22Rv1 (cell line): ENCODE measurements around the gene CELF2.

ENCODE experiments used
- H3K27ac ChIP-seq: fragments of 450-650 bp; 2 replicates; pipeline ENCODE4 v1.5.1; 2017
- ZFX ChIP-seq: fragments of 450-650 bp; IDR thresholded peaks from 2 replicates; pipeline ENCODE4 v1.6.1; 2017; ENCODE audit warnings: antibody characterized with exemption, borderline replicate concordance
- TF ChIP-seq, protein P1 (sequence below): fragments of 450-650 bp; IDR thresholded peaks from 2 replicates; pipeline ENCODE4 v1.5.1; 2017; ENCODE audit warnings: mild to moderate bottlenecking

Gene CELF2

DNA sequence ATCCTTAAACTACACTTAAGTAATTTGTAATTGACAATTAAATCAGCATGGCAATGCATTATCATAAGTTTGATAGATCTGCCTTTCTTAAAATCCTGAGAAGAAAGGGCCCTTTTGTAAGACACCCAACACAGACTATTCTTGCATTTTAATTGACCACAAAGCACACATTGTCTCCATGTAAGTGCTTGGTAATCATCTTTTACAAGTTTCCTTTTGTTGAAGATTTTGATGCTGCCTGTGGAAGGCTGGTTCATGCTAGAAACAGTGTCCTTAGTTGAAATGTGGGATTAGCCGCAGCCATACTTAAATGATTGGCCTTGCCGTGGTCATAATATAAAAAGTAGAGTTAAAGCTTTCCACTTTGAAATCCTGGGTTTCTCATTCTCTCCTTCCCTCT is 32.3 kb upstream of the CELF2 start:
- no peak overlapping the region for H3K27ac ChIP-seq
- no peak for TF ChIP-seq ZFX
- TF ChIP-seq, protein P1, sequence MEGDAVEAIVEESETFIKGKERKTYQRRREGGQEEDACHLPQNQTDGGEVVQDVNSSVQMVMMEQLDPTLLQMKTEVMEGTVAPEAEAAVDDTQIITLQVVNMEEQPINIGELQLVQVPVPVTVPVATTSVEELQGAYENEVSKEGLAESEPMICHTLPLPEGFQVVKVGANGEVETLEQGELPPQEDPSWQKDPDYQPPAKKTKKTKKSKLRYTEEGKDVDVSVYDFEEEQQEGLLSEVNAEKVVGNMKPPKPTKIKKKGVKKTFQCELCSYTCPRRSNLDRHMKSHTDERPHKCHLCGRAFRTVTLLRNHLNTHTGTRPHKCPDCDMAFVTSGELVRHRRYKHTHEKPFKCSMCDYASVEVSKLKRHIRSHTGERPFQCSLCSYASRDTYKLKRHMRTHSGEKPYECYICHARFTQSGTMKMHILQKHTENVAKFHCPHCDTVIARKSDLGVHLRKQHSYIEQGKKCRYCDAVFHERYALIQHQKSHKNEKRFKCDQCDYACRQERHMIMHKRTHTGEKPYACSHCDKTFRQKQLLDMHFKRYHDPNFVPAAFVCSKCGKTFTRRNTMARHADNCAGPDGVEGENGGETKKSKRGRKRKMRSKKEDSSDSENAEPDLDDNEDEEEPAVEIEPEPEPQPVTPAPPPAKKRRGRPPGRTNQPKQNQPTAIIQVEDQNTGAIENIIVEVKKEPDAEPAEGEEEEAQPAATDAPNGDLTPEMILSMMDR: no peak

DNA sequence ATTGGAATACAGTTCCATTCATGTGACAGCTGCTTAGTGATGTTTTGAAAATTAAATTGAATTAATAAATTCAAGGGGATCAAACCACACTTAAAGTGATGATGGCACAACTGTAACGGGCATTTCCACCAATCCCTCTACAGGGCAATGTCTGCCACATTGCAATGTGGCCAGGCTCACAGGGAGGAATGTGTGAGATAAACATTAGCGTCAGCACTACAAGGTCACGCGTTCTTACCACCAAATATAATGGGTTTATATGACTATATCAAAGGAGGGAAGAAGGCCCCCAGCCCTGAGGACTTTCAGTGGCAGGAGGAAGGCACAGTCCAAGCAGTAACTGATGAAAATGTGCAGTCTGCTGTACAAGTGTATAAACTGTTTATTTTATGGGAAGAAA is 31.1 kb upstream of the CELF2 start:
- TF ChIP-seq, protein P1: no peak
- no peak for TF ChIP-seq ZFX
- H3K27ac ChIP-seq: no peak overlapping the region

DNA sequence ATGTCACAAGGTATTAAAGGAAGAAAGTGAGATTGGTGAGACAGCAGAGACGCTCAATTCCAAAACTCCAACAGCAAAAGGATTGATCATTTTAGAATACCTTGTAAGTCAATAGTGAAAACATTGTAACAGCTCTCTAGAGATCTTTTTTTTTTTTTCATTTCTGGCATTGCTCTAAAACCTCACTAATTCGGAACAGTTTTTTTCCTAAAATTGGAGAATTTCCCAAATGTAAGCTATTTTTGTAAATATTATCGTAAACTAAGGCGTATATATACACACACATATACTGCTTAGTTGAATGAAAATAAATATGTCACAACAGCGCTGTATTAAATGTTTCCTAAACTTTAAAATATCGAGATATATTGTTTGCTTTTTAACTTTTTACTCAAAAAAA is 30.6 kb upstream of the CELF2 start:
- TF ChIP-seq ZFX: no peak
- TF ChIP-seq, protein P1: no peak
- H3K27ac ChIP-seq: no peak overlapping the region

DNA sequence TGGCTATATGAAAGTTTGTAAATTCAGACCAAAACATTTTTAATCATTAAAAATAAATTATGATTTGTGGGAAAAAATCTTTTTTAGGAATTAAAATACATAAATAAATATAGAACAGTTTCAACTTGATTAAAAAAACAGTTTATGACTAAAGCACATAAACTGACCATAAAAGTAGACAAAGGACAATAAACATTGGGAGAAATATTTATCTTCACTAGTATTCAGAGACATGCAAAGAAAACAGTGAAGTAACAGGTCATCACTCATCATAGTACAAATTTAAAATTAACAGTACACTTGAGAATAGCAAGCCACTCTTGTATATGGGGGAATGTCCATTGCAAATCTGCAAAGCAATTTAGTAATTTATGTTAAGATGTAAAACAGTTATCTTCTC is 28.0 kb upstream of the CELF2 start:
- H3K27ac ChIP-seq: no peak overlapping the region
- TF ChIP-seq, protein P1: no peak
- no peak for TF ChIP-seq ZFX

DNA sequence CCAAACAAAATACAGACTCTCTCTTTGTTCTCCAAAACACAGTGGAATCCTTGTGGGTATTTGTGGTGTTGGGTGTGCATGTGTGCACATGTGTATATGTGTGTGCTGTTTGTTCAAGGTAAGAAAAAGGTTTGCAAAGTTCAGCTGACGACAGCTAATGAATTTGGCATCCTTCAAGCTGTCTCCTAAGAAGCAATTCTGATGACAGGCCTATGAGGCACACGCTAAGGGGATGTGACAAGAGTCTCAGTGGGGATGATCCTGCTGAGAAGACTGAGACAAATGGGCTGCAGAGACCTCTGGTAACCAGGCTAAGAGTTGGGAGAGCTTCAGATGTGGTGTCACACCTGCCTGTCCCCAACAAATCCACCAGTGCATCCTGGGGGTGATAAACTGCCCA is 26.5 kb upstream of the CELF2 start:
- H3K27ac ChIP-seq: no peak overlapping the region
- TF ChIP-seq, protein P1: no peak
- no peak for TF ChIP-seq ZFX

DNA sequence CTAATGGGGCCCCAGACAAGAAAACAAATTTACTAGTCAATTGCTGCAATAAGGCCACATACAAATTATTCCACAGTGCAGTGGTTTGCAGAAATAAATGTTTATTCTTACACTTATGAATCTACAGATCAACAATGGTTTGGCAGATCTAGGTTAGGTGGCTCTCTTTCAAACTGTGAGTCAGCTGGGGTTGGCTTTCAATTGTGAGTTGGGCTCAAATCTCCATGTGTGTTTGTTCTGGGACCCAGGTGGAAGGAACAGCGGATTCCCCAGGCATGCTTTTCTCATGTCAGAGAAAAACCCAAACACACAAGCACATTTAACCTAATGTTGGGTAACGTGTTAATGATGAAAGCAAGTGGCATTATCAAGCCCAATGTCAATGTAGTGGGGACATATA is 25.6 kb upstream of the CELF2 start:
- no peak overlapping the region for H3K27ac ChIP-seq
- TF ChIP-seq, protein P1: no peak
- no peak for TF ChIP-seq ZFX

DNA sequence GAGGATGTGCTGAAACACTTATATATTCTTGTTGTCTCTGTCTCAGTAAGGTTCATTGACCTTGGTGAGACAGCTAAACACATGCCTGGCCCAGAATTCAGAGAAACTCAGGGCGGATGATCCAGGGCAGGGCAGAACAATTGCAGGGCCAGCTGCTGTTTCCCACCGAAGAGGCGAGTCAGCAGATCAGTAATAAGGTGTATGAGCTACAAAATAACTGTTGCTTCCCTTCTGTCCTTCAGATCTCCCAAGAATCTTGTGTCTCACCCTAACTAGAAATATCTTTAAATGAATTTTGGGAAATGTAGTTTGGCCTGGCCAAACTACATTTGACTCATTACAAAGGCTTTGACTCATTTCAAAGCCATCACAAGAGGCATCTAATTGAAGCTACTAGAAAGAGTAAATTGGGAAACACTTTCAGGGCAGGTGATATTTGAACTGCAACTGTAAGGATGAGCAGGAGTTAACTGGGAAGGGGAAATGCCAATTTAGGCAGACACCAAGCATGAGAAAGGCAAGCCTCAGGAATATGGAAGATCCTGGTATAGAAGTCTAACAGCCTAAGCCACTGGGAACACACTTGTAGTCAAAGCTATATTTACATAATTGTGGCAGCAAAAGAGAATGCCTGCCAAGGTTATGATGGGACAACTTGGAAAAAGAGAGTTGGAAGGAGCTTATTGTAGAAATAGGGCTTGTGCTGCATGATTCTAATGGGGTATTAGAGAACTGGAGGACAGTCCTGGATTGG is 24.5 kb upstream of the CELF2 start:
- H3K27ac ChIP-seq: no peak overlapping the region
- TF ChIP-seq, protein P1: no peak
- TF ChIP-seq ZFX: no peak
